OCI-LY3 (cell line): ENCODE data around the gene PLPP3.
A peak's percentile ranks its signal among the peaks of the same experiment; 100 is the strongest.

ENCODE experiments used
- H2AFZ ChIP-seq: fragments of 200-600, 300-600 bp; shearing (Covaris generic); 2 replicates; pipeline ENCODE4 v1.6.0; 2014; ENCODE audit warnings: antibody characterized with exemption, low read depth, low read length
- H3K27ac ChIP-seq: fragments of 200-600, 300-600 bp; sonication (generic); 2 replicates; pipeline ENCODE4 v1.5.1; 2014; ENCODE audit warnings: mild to moderate bottlenecking, low read length, moderate library complexity, mixed read lengths
- H3K27me3 ChIP-seq: fragments of 200-600, 300-600 bp; sonication (generic); 2 replicates; pipeline ENCODE4 v1.6.1; 2014; ENCODE audit warnings: low read depth, low read length, mixed read lengths
- H3K36me3 ChIP-seq: fragments of 200-600, 300-600 bp; sonication (generic); replicated peaks from 2 replicates; pipeline ENCODE3; 2014; ENCODE audit warnings: low read depth, low read length, mixed read lengths
- H3K4me1 ChIP-seq: fragments of 300-600, 200-600 bp; sonication (generic); 2 replicates; pipeline ENCODE4 v1.6.1; 2014; ENCODE audit warnings: low read length, mixed read lengths
- H3K4me2 ChIP-seq: fragments of 200-600, 300-600 bp; sonication (generic); 2 replicates; pipeline ENCODE4 v1.6.1; 2014; ENCODE audit warnings: low read length, mixed read lengths
- H3K4me3 ChIP-seq: fragments of 300-600, 200-600 bp; sonication (generic); 2 replicates; pipeline ENCODE4 v1.5.1; 2014; ENCODE audit warnings: antibody characterized with exemption, mild to moderate bottlenecking, low read length, moderate library complexity
- H3K79me2 ChIP-seq: fragments of 300-600, 200-600 bp; shearing (Covaris generic); 2 replicates; pipeline ENCODE4 v1.6.1; 2014; ENCODE audit warnings: mild to moderate bottlenecking, low read length, mixed read lengths
- H3K9ac ChIP-seq: fragments of 300-600, 200-600 bp; shearing (Covaris generic); 2 replicates; pipeline ENCODE4 v1.6.0; 2014; ENCODE audit warnings: mild to moderate bottlenecking, low read length, moderate library complexity
- H3K9me3 ChIP-seq: fragments of 200-600, 300-600 bp; shearing (Covaris generic); 2 replicates; pipeline ENCODE4 v1.6.1; 2014; ENCODE audit warnings: low read length, mixed read lengths; ENCODE audit not compliant: insufficient read depth
- H4K20me1 ChIP-seq: fragments of 200-600, 300-600 bp; sonication (generic); 2 replicates; pipeline ENCODE4 v1.6.1; 2016; ENCODE audit warnings: low read length, mixed read lengths; ENCODE audit not compliant: insufficient read depth
- CTCF ChIP-seq: fragments of 200-600, 300-600 bp; sonication (generic); IDR thresholded peaks from 2 replicates; pipeline ENCODE4 v1.5.1; 2014; ENCODE audit warnings: antibody characterized with exemption, low read length, low read depth
- EZH2phosphoT487 ChIP-seq: fragments of 200-600 bp; shearing (Covaris generic); IDR thresholded peaks from 2 replicates; pipeline ENCODE4 v1.6.1; 2018; ENCODE audit warnings: antibody characterized with exemption, mixed run types, low read depth

Gene PLPP3

GRCh38 chr1:56464294-56464693, 115.1 kb downstream of the PLPP3 start:
- Histone ChIP-seq H3K27ac (no peak overlapping the region), H3K4me2 (no peak overlapping the region), H3K36me3 (no peaks in the 10 kb centered on the region), H3K4me1 (peaks cover 28% of the 10 kb centered on the region), H2AFZ (no peak overlapping the region), H3K27me3 (no peaks in the 10 kb centered on the region; the same call in 1 of the 2 replicates), H3K4me3 (no peak overlapping the region), H3K79me2 (no peaks in the 10 kb centered on the region), H3K9me3 (no peaks in the 10 kb centered on the region), H3K9ac (no peak overlapping the region), H4K20me1 (no peaks in the 10 kb centered on the region)
- no peak for TF ChIP-seq EZH2phosphoT487
- TF ChIP-seq CTCF, result no peak

- Histone ChIP-seq H2AFZ (no peak overlapping the region), H3K79me2 (no peaks in the 10 kb centered on the region), H3K27me3 (no peaks in the 10 kb centered on the region; the same call in 1 of the 2 replicates), H3K4me3 (no peak overlapping the region), H4K20me1 (no peaks in the 10 kb centered on the region), H3K4me2 (no peak overlapping the region), H3K9me3 (no peaks in the 10 kb centered on the region), H3K27ac (no peak overlapping the region), H3K9ac (no peak overlapping the region), H3K4me1 (peaks cover 32% of the 10 kb centered on the region), H3K36me3 (no peaks in the 10 kb centered on the region)
- no peak for TF ChIP-seq CTCF
- TF ChIP-seq EZH2phosphoT487, result no peak
These were observed 116.0 kb downstream of the PLPP3 start for GRCh38 chr1:56463376-56463775.

GRCh38 chr1:56462209-56462608, 117.2 kb downstream of the PLPP3 start:
- Histone ChIP-seq H2AFZ (no peak overlapping the region), H3K79me2 (no peaks in the 10 kb centered on the region), H4K20me1 (no peaks in the 10 kb centered on the region), H3K27me3 (peaks cover 6% of the 10 kb centered on the region), H3K27ac (no peak overlapping the region), H3K4me1 (peaks cover 32% of the 10 kb centered on the region), H3K36me3 (no peaks in the 10 kb centered on the region), H3K4me2 (peak overlapping the region; percentile 44), H3K9me3 (no peaks in the 10 kb centered on the region), H3K9ac (no peak overlapping the region), H3K4me3 (no peak overlapping the region)
- no peak for TF ChIP-seq CTCF

GRCh38 chr1:56461158-56462127, 117.9 kb downstream of the PLPP3 start:
- Histone ChIP-seq H2AFZ (no peak overlapping the region), H3K27ac (no peak overlapping the region), H3K9me3 (no peaks in the 10 kb centered on the region), H3K4me2 (peak overlapping the region; percentile 44), H3K4me3 (peak overlapping the region; percentile 0; the same call in 1 of the 2 replicates), H3K27me3 (peaks cover 13% of the 10 kb centered on the region), H3K79me2 (no peaks in the 10 kb centered on the region), H3K9ac (no peak overlapping the region), H3K36me3 (no peaks in the 10 kb centered on the region), H4K20me1 (no peaks in the 10 kb centered on the region), H3K4me1 (peaks cover 32% of the 10 kb centered on the region)
- TF ChIP-seq CTCF, result no peak
